GM13977 (cell line): ENCODE measurements around the gene PSMD13.

ENCODE experiments used
- DNase-seq: peaks from one replicate; pipeline ENCODE4 v3.0.0; 2012; ENCODE audit warnings: low spot score
- CTCF ChIP-seq: IDR thresholded peaks from 2 replicates; pipeline ENCODE4 v1.5.1; 2012; ENCODE audit warnings: mild to moderate bottlenecking, control low read depth; ENCODE audit not compliant: insufficient read depth; ENCODE audit errors: extremely low read depth, missing control alignments
- in situ Hi-C: fragments of 300-500 bp; cut with MboI; formaldehyde crosslinking; loops from one replicate; pipeline ENCODE4 v1.12.0; 2022; ENCODE audit warnings: low sequenced_read_pairs, low pct_unique_long_range_greater_than_20kb, mixed read lengths, inconsistent platforms; ENCODE audit not compliant: unreplicated experiment

Gene PSMD13

GRCh38 chr11:240315-240714 lies 3.5 kb downstream of the PSMD13 start:
- in situ Hi-C loops: no loop called here
- no peak for TF ChIP-seq CTCF
- DNase-seq: no peak

GRCh38 chr11:241634-242033 lies 4.9 kb downstream of the PSMD13 start:
- no peak for TF ChIP-seq CTCF
- in situ Hi-C loops: no loop called here
- no peak for DNase-seq

DNA sequence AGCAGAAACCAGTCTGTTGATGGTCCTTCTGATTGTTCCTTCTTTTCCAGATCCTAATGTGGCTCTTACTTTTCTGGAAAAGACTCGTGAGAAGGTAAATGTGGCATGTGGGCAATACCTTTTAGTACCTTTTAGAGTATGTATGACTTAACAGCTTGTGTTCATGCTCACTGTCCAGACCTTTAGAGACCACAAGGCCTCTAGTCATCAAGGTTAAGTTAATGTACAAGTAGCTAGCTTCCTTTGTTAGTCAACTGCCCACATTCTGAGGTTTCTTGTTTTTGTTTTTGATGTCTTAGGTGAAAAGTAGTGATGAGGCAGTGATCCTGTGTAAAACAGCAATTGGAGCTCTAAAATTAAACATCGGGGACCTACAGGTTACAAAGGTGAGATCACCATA lies 7.6 kb downstream of the PSMD13 start:
- DNase-seq: no peak
- in situ Hi-C loops: no loop called here

DNA sequence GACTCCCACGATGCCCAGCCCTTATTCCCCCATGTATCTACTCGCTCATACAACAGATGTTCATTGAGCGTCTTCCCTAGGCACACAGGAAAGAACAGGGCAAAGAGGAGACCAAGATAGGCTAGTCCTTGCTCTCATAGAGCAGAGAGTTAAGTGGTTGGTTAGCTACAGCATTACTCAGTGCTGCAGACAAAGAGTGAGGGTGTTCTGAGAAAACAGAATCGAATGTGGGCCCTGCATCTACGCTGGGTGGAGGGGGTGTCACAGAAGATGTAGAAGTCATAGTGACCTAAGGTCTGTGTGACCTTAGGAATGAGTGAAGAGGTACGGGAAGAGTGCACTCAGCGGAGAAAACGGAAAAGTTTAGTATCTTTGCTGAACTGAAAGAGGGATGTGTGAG lies 12.3 kb downstream of the PSMD13 start:
- TF ChIP-seq CTCF: no peak
- no peak for DNase-seq
- in situ Hi-C loops: no loop called here

More for the DNA sequence above, 7.6 kb downstream of the PSMD13 start:
- TF ChIP-seq CTCF: no peak

DNA sequence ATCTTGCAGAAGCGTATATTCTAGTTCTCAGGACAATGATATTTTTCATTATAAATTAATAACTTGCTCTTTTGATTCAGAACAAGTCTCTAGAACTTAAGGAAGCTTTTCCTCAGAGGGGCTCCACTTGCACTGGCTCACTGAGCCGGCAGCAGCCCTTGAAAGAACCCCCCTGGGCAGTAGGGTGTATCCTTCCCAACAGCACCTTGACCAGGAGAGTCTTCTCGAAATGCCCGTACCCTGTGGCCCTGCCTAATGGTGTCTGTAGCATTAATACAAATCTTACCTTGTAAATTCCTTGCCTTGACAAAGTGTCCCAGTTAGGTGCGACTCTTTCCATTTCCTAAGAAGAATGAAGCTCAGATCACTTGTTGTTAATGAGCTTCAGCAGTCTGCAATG lies 13.5 kb downstream of the PSMD13 start:
- in situ Hi-C loops: no loop called here
- no peak for DNase-seq
- no peak for TF ChIP-seq CTCF

GRCh38 chr11:250740-251299 lies 14.0 kb downstream of the PSMD13 start:
- in situ Hi-C loops: no loop called here
- TF ChIP-seq CTCF: peak; percentile 72
- DNase-seq: peak; percentile 46

GRCh38 chr11:251550-251949 lies 14.8 kb downstream of the PSMD13 start:
- in situ Hi-C loops: no loop called here
- no peak for DNase-seq
- TF ChIP-seq CTCF: peak; percentile 4
